ENCODE data around the gene OR5F1. TPM values are rescaled to one million over a fixed set of nuclear protein-coding genes. Genes with fewer than 3 reads are reported as not detected.

OR5F1 gene
- not detected for total RNA-seq
- not detected for polyA plus RNA-seq
- long read RNA-seq, donor 1 = 0 reads
- long read RNA-seq, donor 2 = 0 reads
- long read RNA-seq, donor 3 = 0 reads

GRCh38 chr11:55994525-55994924 lies at the start of gene OR5F1:
Gene OR5F1 (minus strand): TSS chr11:55994625. CDS start chr11:55994625, 0 bp downstream.
- 50 to 64% (median 58%) methylated on average over 2 of the region's 2 CpGs for WGBS, 4 donors

GRCh38 chr11:56027354-56027753 lies 32.9 kb upstream of the OR5F1 start, which contains the start of gene OR5AS1:
Gene OR5AS1 (plus strand): TSS chr11:56027654. CDS start chr11:56030419, 2,765 bp downstream.
- Histone ChIP-seq H3K9me3 (peaks cover 0 to 5% (median 0%) of the 10 kb centered on the region in 12 donors), H3K36me3 (no peaks in the 10 kb centered on the region), H3K27ac (no peak within 1 kb of the TSS), H3K4me1 (no peaks in the 10 kb centered on the region), H3K27me3 (no peaks in the 10 kb centered on the region), H3K4me3 (no peak within 1 kb of the TSS)
- intact Hi-C loops (cut with DNase I) = no loop called here
- no peak for ATAC-seq
- no peak for TF ChIP-seq POLR2A (IDR thresholded peaks at IDR 0.05)
- TF ChIP-seq CTCF (IDR thresholded peaks at IDR 0.05) = no peak
- no peak for DNase-seq

More at GRCh38 chr11:55994525-55994924, at the start of gene OR5F1:
- no peak for ATAC-seq
- Histone ChIP-seq H3K4me3 (no peak within 1 kb of the TSS), H3K36me3 (no peaks in the 10 kb centered on the region), H3K27ac (no peak within 1 kb of the TSS), H3K9me3 (peaks cover 0 to 8% (median 0%) of the 10 kb centered on the region in 12 donors), H3K27me3 (no peaks in the 10 kb centered on the region), H3K4me1 (no peaks in the 10 kb centered on the region)
- TF ChIP-seq POLR2A (IDR thresholded peaks at IDR 0.05) = no peak
- no peak for TF ChIP-seq CTCF (IDR thresholded peaks at IDR 0.05)
- no peak for DNase-seq
- intact Hi-C loops (cut with DNase I) = no loop called here

- no peaks in the 10 kb centered on the region for H3K4me1 ChIP-seq
- intact Hi-C loops (cut with DNase I) = no loop called here
- TF ChIP-seq POLR2A (IDR thresholded peaks at IDR 0.05) (no peak), CTCF (IDR thresholded peaks at IDR 0.05) (no peak)
- DNase-seq (no peak), ATAC-seq (no peak)
- peaks cover 0 to 6% (median 0%) of the 10 kb centered on the region in 12 donors for H3K9me3 ChIP-seq
- H3K4me3 ChIP-seq = no peak overlapping the region
- no peaks in the 10 kb centered on the region for H3K36me3 ChIP-seq
- H3K27me3 ChIP-seq = no peaks in the 10 kb centered on the region
- H3K27ac ChIP-seq = no peak overlapping the region
- WGBS, 4 donors = 62 to 74% (median 68%) methylated on average over 2 of the region's 2 CpGs
Observed at GRCh38 chr11:56013805-56014204, 19.4 kb upstream of the OR5F1 start.

GRCh38 chr11:56010716-56011115 lies 16.3 kb upstream of the OR5F1 start:
- DNase-seq = no peak
- Histone ChIP-seq H3K9me3 (peaks cover 0 to 6% (median 0%) of the 10 kb centered on the region in 12 donors), H3K27me3 (no peaks in the 10 kb centered on the region), H3K27ac (no peak overlapping the region), H3K36me3 (no peaks in the 10 kb centered on the region), H3K4me3 (no peak overlapping the region), H3K4me1 (no peaks in the 10 kb centered on the region)
- no peak for TF ChIP-seq CTCF (IDR thresholded peaks at IDR 0.05)
- intact Hi-C loops (cut with DNase I) = no loop called here
- ATAC-seq = no peak
